Keratinocyte (primary cell): ENCODE data around the gene SNCA. TPM values are rescaled to one million over a fixed set of nuclear protein-coding genes. Genes with fewer than 3 reads are reported as not detected.

Experiments
- DNase-seq: peaks from one replicate; pipeline ENCODE4 v3.0.0-alpha.2; 2011; ENCODE audit warnings: low read depth, missing footprints, low spot score
- FAIRE-seq: peaks from 2 replicates; lab custom pipeline; 2011; peaks lifted over from hg19 to GRCh38; lab: Jason Lieb, UNC
- H2AFZ ChIP-seq: 2 replicates; pipeline ENCODE4 v1.6.0; 2012; ENCODE audit warnings: low read length, control low read depth, inconsistent platforms; ENCODE audit not compliant: control insufficient read depth
- H3K27ac ChIP-seq: 2 replicates; pipeline ENCODE4 v1.5.1; 2011; ENCODE audit warnings: low read length; ENCODE audit not compliant: control insufficient read depth, insufficient read depth
- H3K27me3 ChIP-seq: 3 replicates; pipeline ENCODE4 v1.6.0; 2011; ENCODE audit warnings: low read length; ENCODE audit not compliant: control insufficient read depth, insufficient read depth; ENCODE audit errors: extremely low read depth
- H3K36me3 ChIP-seq, 2 experiments: 2 replicates in 1 of 2; 3 replicates in 1 of 2; pipeline ENCODE4 v1.5.1; 2011; ENCODE audit warnings: low read length in 2 of 2, mild to moderate bottlenecking in 1 of 2; ENCODE audit not compliant: control insufficient read depth in 2 of 2, insufficient read depth in 2 of 2; ENCODE audit errors: extremely low read depth in 1 of 2
- H3K4me1 ChIP-seq: 3 replicates; pipeline ENCODE4 v1.5.1; 2011; ENCODE audit warnings: low read length; ENCODE audit not compliant: control insufficient read depth, insufficient read depth; ENCODE audit errors: extremely low read depth
- H3K4me2 ChIP-seq: 3 replicates; pipeline ENCODE4 v1.6.0; 2011; ENCODE audit warnings: low read depth, low read length; ENCODE audit not compliant: control insufficient read depth, insufficient read depth; ENCODE audit errors: extremely low read depth
- H3K4me3 ChIP-seq, 3 experiments: fragments of 200-600 bp in 1 of 3; sonication (generic) in 1 of 3; 2 replicates in 2 of 3; 3 replicates in 1 of 3; pipeline ENCODE4 v1.5.1; 2011 to 2016; ENCODE audit warnings: low read length in 3 of 3, mild to moderate bottlenecking in 3 of 3, control low read depth in 2 of 3, inconsistent platforms in 1 of 3, low read depth in 1 of 3, mixed read lengths in 1 of 3, mixed run types in 1 of 3, moderate library complexity in 1 of 3; ENCODE audit not compliant: control insufficient read depth in 2 of 3, insufficient read depth in 2 of 3; ENCODE audit errors: extremely low read depth in 1 of 3
- H3K79me2 ChIP-seq: 2 replicates; pipeline ENCODE4 v1.6.0; 2012; ENCODE audit warnings: low read length; ENCODE audit not compliant: control insufficient read depth, insufficient read depth
- H3K9ac ChIP-seq: 3 replicates; pipeline ENCODE4 v1.6.0; 2011; ENCODE audit warnings: low read length; ENCODE audit not compliant: control insufficient read depth, insufficient read depth; ENCODE audit errors: extremely low read depth
- H3K9me1 ChIP-seq: 3 replicates; pipeline ENCODE4 v1.6.0; 2011; ENCODE audit warnings: low read length; ENCODE audit not compliant: control insufficient read depth, insufficient read depth; ENCODE audit errors: extremely low read depth
- H3K9me3 ChIP-seq: 2 replicates; pipeline ENCODE4 v1.5.1; 2012; ENCODE audit warnings: low read depth, low read length; ENCODE audit not compliant: control insufficient read depth
- H4K20me1 ChIP-seq: 3 replicates; pipeline ENCODE4 v1.6.0; 2011; ENCODE audit warnings: low read length; ENCODE audit not compliant: control insufficient read depth, insufficient read depth; ENCODE audit errors: extremely low read depth
- EZH2 ChIP-seq: IDR thresholded peaks from one replicate; pipeline ENCODE4 v1.6.1; 2012; ENCODE audit warnings: inconsistent platforms, mild to moderate bottlenecking, low read length, moderate library complexity
- dilution Hi-C: fragments of 300-500 bp; cut with MboI; formaldehyde crosslinking; loops from one replicate; pipeline ENCODE4 v1.7.0; 2020; ENCODE audit warnings: low sequenced_read_pairs; ENCODE audit not compliant: extremely low pct_ligation_motif_present
- polyA plus RNA-seq, 5 experiments: library from polyadenylated mRNA; depleted of rRNA in 3 of 5; stranded (reverse) in 3 of 5; stranded (forward) in 1 of 5; unstranded in 1 of 5; fragments of >200 nt; gene quantifications; 1 replicate in 1 of 5; 2 replicates in 3 of 5; 3 replicates in 1 of 5; pipeline versions ENCODE4 v1.2.1 to v1.2.3, GENCODE V29; 2011 to 2012; ENCODE audit warnings: missing spikeins in 2 of 5, low read depth in 1 of 5, low replicate concordance in 1 of 5
- TF ChIP-seq, protein P1 (sequence below), 3 experiments: IDR thresholded peaks in 1 of 3; conservative IDR thresholded peaks in 1 of 3; optimal IDR thresholded peaks in 1 of 3; 2 replicates in 2 of 3; 3 replicates in 1 of 3; pipeline versions ENCODE3 to v1.5.1; 2011; ENCODE audit warnings: low read length in 3 of 3, mild to moderate bottlenecking in 3 of 3, moderate library complexity in 2 of 3, control low read depth in 1 of 3, inconsistent platforms in 1 of 3; ENCODE audit not compliant: insufficient read depth in 2 of 3; ENCODE audit errors: extremely low read depth in 1 of 3

The SNCA gene
- polyA plus RNA-seq, 1 donor (not counting 4 experiments of a cell fraction or from before 2014, with no cell fraction given), result 61.3 TPM

DNA sequence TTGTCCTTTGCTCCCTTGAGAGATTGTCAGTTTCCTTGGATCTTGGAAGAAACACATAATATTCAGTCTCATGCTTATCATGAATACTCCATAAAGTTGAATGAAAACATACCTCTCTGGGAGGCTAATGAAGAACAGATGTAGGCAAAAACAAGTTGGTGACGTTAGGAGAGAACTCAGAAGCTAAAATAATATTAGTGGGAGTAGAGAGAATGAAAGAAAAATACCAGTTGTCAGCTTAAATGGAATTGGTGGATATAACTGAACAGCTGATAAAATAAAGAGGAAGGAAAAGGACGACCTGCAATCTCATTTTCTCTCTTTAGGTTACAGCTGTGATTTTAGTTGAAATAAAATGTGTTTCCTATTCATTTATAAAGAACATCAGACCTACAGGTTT, 124.8 kb downstream of the SNCA start:
- dilution Hi-C loops, result no loop called here
- H3K4me2 ChIP-seq, result no peak overlapping the region
- H2AFZ ChIP-seq, result no peak overlapping the region
- H4K20me1 ChIP-seq, result no peaks in the 10 kb centered on the region
- no peak overlapping the region for H3K27ac ChIP-seq
- H3K9me3 ChIP-seq, result no peaks in the 10 kb centered on the region
- H3K9ac ChIP-seq, result no peak overlapping the region
- DNase-seq (no peak), FAIRE-seq (no peak)
- H3K4me3 ChIP-seq, result no peak overlapping the region
- no peaks in the 10 kb centered on the region for H3K27me3 ChIP-seq
- H3K79me2 ChIP-seq, result no peaks in the 10 kb centered on the region
- no peaks in the 10 kb centered on the region for H3K9me1 ChIP-seq
- no peaks in the 10 kb centered on the region for H3K36me3 ChIP-seq
- no peak for TF ChIP-seq EZH2
- TF ChIP-seq, protein P1, sequence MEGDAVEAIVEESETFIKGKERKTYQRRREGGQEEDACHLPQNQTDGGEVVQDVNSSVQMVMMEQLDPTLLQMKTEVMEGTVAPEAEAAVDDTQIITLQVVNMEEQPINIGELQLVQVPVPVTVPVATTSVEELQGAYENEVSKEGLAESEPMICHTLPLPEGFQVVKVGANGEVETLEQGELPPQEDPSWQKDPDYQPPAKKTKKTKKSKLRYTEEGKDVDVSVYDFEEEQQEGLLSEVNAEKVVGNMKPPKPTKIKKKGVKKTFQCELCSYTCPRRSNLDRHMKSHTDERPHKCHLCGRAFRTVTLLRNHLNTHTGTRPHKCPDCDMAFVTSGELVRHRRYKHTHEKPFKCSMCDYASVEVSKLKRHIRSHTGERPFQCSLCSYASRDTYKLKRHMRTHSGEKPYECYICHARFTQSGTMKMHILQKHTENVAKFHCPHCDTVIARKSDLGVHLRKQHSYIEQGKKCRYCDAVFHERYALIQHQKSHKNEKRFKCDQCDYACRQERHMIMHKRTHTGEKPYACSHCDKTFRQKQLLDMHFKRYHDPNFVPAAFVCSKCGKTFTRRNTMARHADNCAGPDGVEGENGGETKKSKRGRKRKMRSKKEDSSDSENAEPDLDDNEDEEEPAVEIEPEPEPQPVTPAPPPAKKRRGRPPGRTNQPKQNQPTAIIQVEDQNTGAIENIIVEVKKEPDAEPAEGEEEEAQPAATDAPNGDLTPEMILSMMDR (optimal IDR thresholded peaks at IDR 0.05 in 1 of 3, IDR thresholded peaks at IDR 0.05 in 1 of 3, conservative IDR thresholded peaks at IDR 0.05 in 1 of 3; ENCODE audit: extremely low read depth in 1 of 3, insufficient read depth in 2 of 3, low read length in 3 of 3), result no peak
- no peaks in the 10 kb centered on the region for H3K4me1 ChIP-seq

DNA sequence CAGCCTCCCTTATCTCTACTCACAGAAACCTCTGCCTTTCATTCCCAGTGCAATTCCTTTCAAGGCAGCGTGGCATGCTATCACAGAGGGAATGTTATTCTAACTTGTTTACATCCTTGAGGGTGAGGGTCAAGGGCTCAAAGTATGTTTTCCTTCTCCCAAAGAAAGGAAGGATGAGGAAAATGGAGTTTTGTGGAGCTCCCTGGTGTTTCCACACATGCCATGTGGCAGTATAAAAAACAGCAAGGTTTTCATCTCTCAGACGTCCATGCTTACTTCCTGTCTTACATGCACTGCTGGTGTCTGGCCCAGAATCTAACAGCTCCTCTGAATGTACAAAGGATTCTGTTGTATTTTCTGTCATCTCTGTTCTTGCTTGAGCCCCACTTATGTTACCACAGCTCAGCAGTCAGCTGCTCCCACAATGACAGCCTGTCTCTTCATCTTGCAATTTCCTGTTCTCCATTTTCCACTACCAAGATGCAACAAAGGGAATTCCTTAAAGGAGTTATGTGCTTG, 128.0 kb downstream of the SNCA start:
- peak overlapping the region; percentile 21 for H2AFZ ChIP-seq
- dilution Hi-C loops, result no loop called here
- no peaks in the 10 kb centered on the region for H3K27me3 ChIP-seq
- H3K9me3 ChIP-seq, result no peaks in the 10 kb centered on the region
- H3K27ac ChIP-seq, result no peak overlapping the region
- H3K4me1 ChIP-seq, result no peaks in the 10 kb centered on the region
- H3K9ac ChIP-seq, result no peak overlapping the region
- H3K4me2 ChIP-seq, result no peak overlapping the region
- no peak for DNase-seq
- no peak for TF ChIP-seq EZH2
- TF ChIP-seq, protein P1 (optimal IDR thresholded peaks at IDR 0.05 in 1 of 3, IDR thresholded peaks at IDR 0.05 in 1 of 3, conservative IDR thresholded peaks at IDR 0.05 in 1 of 3; ENCODE audit: extremely low read depth in 1 of 3, insufficient read depth in 2 of 3, low read length in 3 of 3), result no peak
- no peaks in the 10 kb centered on the region for H3K9me1 ChIP-seq
- FAIRE-seq, result peak; percentile 23
- H4K20me1 ChIP-seq, result no peaks in the 10 kb centered on the region
- H3K36me3 ChIP-seq, result no peaks in the 10 kb centered on the region
- H3K4me3 ChIP-seq, result no peak overlapping the region
- no peaks in the 10 kb centered on the region for H3K79me2 ChIP-seq
